Erythroblast (primary cell): ENCODE data around the gene TIMP3.

ENCODE experiments used
- GATA1 ChIP-seq: IDR thresholded peaks from 2 replicates; pipeline ENCODE4 v1.6.1; 2011; ENCODE audit warnings: low read depth, mild to moderate bottlenecking, control low read depth, low read length, moderate library complexity
- POLR2A ChIP-seq: IDR thresholded peaks from 2 replicates; pipeline ENCODE4 v1.6.1; 2011; ENCODE audit warnings: mild to moderate bottlenecking, low read length

DNA sequence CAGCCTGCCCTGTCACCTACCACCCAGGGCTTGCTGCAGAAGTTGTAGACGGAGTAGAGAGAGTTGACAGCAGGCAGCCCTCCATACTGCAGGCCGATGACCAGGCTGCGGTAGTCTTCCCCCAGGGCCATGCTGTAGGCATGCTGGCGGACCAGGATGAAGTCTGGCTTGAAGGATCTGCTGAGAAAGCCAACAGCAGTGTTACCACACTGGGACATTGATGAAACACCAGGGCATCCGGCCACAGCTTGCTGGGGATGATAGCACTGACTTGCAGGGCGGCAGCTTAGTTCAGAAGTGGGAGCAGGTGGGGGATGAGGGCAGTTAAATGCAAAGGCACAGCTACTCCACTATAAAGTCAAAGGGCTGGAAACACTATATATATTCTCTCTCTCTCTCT, 67.4 kb downstream of the TIMP3 start:
- no peak for TF ChIP-seq POLR2A
- TF ChIP-seq GATA1: no peak
